Peyer's patch (tissue), 4 donors: ENCODE results near the gene ILDR2.

Experiments
- POLR2A ChIP-seq, 2 donors: fragments of 450-650 bp; IDR thresholded peaks; one replicate each; pipeline ENCODE4 v1.5.1; 2017; ENCODE audit warnings: antibody characterized with exemption in 2 of 2, mild to moderate bottlenecking in 2 of 2, moderate library complexity in 2 of 2
- TF ChIP-seq, protein P1 (sequence below), 6 experiments: fragments of 450-650 bp in 4 of 6; fragments of 200-600 bp in 2 of 6; sonication (generic) in 1 of 6; IDR thresholded peaks; one replicate each; pipeline ENCODE4 v1.5.1; 2017 to 2019; ENCODE audit warnings: antibody characterized with exemption in 6 of 6, mild to moderate bottlenecking in 3 of 6, moderate library complexity in 1 of 6

DNA sequence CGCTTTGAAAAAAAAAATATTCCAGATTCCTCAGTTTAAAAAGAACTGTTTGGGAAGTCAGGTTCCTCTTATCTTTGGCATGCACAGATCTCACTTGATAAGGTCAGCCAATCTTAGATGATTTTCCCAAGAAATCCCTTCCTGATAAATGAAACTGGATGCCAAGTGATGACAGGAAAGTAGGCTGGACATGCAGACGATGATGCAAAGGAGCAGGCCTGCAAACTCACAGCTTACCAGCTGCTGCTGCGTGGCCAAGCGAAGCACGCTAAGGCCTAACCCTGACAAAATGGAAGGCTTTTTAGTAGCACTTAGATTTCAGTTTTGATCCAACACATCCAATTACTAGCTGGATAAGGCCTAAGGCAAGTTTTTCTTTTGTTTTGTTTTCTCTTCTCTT is 109.4 kb downstream of the ILDR2 start:
- TF ChIP-seq, protein P1, sequence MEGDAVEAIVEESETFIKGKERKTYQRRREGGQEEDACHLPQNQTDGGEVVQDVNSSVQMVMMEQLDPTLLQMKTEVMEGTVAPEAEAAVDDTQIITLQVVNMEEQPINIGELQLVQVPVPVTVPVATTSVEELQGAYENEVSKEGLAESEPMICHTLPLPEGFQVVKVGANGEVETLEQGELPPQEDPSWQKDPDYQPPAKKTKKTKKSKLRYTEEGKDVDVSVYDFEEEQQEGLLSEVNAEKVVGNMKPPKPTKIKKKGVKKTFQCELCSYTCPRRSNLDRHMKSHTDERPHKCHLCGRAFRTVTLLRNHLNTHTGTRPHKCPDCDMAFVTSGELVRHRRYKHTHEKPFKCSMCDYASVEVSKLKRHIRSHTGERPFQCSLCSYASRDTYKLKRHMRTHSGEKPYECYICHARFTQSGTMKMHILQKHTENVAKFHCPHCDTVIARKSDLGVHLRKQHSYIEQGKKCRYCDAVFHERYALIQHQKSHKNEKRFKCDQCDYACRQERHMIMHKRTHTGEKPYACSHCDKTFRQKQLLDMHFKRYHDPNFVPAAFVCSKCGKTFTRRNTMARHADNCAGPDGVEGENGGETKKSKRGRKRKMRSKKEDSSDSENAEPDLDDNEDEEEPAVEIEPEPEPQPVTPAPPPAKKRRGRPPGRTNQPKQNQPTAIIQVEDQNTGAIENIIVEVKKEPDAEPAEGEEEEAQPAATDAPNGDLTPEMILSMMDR (IDR thresholded peaks at IDR 0.05): no peak
- no peak for TF ChIP-seq POLR2A (IDR thresholded peaks at IDR 0.05)
